Osteocyte (in vitro differentiated cells): ENCODE measurements around the gene SPATA31C1. TPM values are rescaled to one million over a fixed set of nuclear protein-coding genes. Genes with fewer than 3 reads are reported as not detected.

ENCODE experiments used
- DNase-seq: peaks from one replicate; pipeline ENCODE4 v3.0.0; 2021; ENCODE audit warnings: mixed read lengths; ENCODE audit not compliant: unreplicated experiment; ENCODE audit errors: extremely low spot score
- H3K27ac Mint-ChIP-seq: one replicate; pipeline ENCODE4 v1.8.0; 2021; ENCODE audit warnings: mild to moderate bottlenecking, mixed read lengths; ENCODE audit not compliant: unreplicated experiment
- H3K27me3 Mint-ChIP-seq: one replicate; pipeline ENCODE4 v1.8.0; 2021; ENCODE audit warnings: mixed read lengths; ENCODE audit not compliant: unreplicated experiment
- H3K36me3 Mint-ChIP-seq: one replicate; pipeline ENCODE4 v1.8.0; 2021; ENCODE audit warnings: mixed read lengths; ENCODE audit not compliant: unreplicated experiment
- H3K4me1 Mint-ChIP-seq: one replicate; pipeline ENCODE4 v1.8.0; 2021; ENCODE audit warnings: mixed read lengths; ENCODE audit not compliant: unreplicated experiment
- H3K4me3 Mint-ChIP-seq: one replicate; pipeline ENCODE4 v1.8.0; 2021; ENCODE audit warnings: mild to moderate bottlenecking, moderate library complexity, mixed read lengths; ENCODE audit not compliant: unreplicated experiment
- H3K9me3 Mint-ChIP-seq: one replicate; pipeline ENCODE4 v1.8.0; 2021; ENCODE audit warnings: mixed read lengths; ENCODE audit not compliant: unreplicated experiment
- total RNA-seq: library from RNA; stranded (reverse); gene quantifications from 2 replicates; pipeline ENCODE4 v1.2.1, GENCODE V29; 2021
- TF ChIP-seq, protein P1 (sequence below): fragments of 200-600 bp; sonication (generic); IDR thresholded peaks from 2 replicates; pipeline ENCODE4 v1.5.0; 2021; ENCODE audit warnings: antibody characterized with exemption, mild to moderate bottlenecking, moderate library complexity

The SPATA31C1 gene
- total RNA-seq, 1 donor from 2014 or later = not detected

- Mint-ChIP-seq H3K4me3 (no peak overlapping the region), H3K27me3 (peaks cover 27% of the 10 kb centered on the region), H3K9me3 (peaks cover 7% of the 10 kb centered on the region), H3K27ac (no peak overlapping the region), H3K36me3 (peaks cover 1% of the 10 kb centered on the region), H3K4me1 (no peaks in the 10 kb centered on the region)
- TF ChIP-seq, protein P1, sequence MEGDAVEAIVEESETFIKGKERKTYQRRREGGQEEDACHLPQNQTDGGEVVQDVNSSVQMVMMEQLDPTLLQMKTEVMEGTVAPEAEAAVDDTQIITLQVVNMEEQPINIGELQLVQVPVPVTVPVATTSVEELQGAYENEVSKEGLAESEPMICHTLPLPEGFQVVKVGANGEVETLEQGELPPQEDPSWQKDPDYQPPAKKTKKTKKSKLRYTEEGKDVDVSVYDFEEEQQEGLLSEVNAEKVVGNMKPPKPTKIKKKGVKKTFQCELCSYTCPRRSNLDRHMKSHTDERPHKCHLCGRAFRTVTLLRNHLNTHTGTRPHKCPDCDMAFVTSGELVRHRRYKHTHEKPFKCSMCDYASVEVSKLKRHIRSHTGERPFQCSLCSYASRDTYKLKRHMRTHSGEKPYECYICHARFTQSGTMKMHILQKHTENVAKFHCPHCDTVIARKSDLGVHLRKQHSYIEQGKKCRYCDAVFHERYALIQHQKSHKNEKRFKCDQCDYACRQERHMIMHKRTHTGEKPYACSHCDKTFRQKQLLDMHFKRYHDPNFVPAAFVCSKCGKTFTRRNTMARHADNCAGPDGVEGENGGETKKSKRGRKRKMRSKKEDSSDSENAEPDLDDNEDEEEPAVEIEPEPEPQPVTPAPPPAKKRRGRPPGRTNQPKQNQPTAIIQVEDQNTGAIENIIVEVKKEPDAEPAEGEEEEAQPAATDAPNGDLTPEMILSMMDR = no peak
- no peak for DNase-seq
These were observed 28.5 kb upstream of the SPATA31C1 start for GRCh38 chr9:87889065-87889881.

DNA sequence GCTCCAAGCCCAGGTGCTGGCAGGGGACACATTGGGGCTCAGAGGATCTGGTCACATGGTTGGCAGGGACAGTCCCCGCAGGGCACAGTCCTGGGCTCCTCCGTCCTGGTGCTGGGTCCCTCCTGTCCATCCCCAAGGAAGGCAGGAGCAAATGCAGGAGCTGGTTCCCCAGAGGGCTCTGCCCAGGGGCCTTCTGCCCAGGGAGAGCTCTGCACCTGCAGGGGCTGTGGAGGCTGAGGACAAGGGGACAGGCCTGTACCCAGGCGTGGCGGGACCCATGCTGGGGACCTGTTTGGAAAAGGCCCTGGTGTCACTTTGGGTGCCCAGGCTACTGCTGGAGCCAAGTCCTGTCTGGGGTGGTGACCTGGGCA is 27.9 kb upstream of the SPATA31C1 start:
- Mint-ChIP-seq H3K9me3 (peaks cover 7% of the 10 kb centered on the region), H3K27ac (no peak overlapping the region), H3K36me3 (peaks cover 1% of the 10 kb centered on the region), H3K27me3 (peaks cover 33% of the 10 kb centered on the region), H3K4me1 (no peaks in the 10 kb centered on the region), H3K4me3 (no peak overlapping the region)
- TF ChIP-seq, protein P1 = no peak
- DNase-seq = no peak

DNA sequence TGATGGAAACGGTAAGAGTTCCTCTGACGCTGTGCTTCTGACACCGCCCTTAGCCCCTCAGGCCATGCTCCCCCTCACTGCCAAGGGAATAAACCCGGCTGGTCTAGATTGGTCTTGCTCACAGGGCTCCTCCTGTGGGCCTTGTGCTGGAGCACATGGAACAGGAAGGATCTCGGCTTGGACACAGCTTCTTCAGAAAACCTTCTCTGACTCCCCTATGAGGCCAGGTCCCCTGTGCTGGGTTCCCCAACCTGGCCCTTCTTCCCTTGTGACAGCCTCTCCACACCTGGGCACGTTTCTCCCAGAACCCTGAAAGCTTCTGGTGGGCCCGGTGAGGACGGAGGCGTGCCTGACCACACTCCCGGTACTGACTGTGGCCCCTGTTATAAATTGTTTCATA is 26.9 kb upstream of the SPATA31C1 start:
- no peak for DNase-seq
- H3K27me3 Mint-ChIP-seq = peaks cover 36% of the 10 kb centered on the region
- peaks cover 7% of the 10 kb centered on the region for H3K9me3 Mint-ChIP-seq
- TF ChIP-seq, protein P1 = no peak
- H3K27ac Mint-ChIP-seq = no peak overlapping the region
- no peaks in the 10 kb centered on the region for H3K4me1 Mint-ChIP-seq
- peaks cover 1% of the 10 kb centered on the region for H3K36me3 Mint-ChIP-seq
- no peak overlapping the region for H3K4me3 Mint-ChIP-seq

GRCh38 chr9:87891754-87892153 is 26.0 kb upstream of the SPATA31C1 start:
- H3K9me3 Mint-ChIP-seq = peaks cover 7% of the 10 kb centered on the region
- H3K36me3 Mint-ChIP-seq = peaks cover 1% of the 10 kb centered on the region
- no peak overlapping the region for H3K4me3 Mint-ChIP-seq
- H3K4me1 Mint-ChIP-seq = no peaks in the 10 kb centered on the region
- peaks cover 36% of the 10 kb centered on the region for H3K27me3 Mint-ChIP-seq
- no peak overlapping the region for H3K27ac Mint-ChIP-seq
- no peak for DNase-seq
- TF ChIP-seq, protein P1 = no peak

DNA sequence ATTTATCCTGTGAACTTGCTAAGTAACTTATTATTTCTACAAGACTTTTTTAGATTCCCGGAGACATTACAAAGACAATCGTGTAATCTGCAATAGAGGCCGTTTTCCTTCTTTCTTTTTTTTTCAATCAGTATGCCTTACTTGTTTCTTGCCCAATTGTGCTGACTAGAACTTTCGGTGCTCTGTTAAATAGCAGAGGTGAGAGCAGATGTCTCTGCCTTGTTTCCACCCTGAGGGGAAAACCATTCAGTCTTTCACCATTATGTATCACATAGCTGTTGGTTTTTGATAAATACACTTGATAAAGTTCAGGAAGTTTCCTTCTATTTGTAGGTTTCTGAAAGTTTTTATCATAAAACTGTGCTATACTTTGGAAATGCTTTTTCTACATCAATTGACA is 24.8 kb upstream of the SPATA31C1 start:
- Mint-ChIP-seq H3K4me1 (no peaks in the 10 kb centered on the region), H3K4me3 (no peak overlapping the region), H3K27ac (no peak overlapping the region), H3K27me3 (peaks cover 47% of the 10 kb centered on the region), H3K36me3 (peaks cover 1% of the 10 kb centered on the region), H3K9me3 (peaks cover 7% of the 10 kb centered on the region)
- TF ChIP-seq, protein P1 = no peak
- no peak for DNase-seq
